ENCODE results near the gene RHEBL1. TPM values are rescaled to one million over a fixed set of nuclear protein-coding genes. Genes with fewer than 3 reads are reported as not detected.
A peak's percentile ranks its signal among the peaks of the same experiment; 100 is the strongest.

Gene RHEBL1
- total and polyA plus RNA-seq, 8 donors: 0.71 to 3.6 (median 2.2) TPM

GRCh38 chr12:49059045-49059298, 10.8 kb downstream of the RHEBL1 start:
- DNase-seq (no peak), ATAC-seq (no peak)
- Histone ChIP-seq H3K36me3 (peaks cover 0 to 13% of the 10 kb centered on the region in 2 donors), H3K27ac (peak overlapping the region; percentile 95 to 97), H3K9me3 (no peaks in the 10 kb centered on the region), H3K4me3 (peak overlapping the region; percentile 93 to 99), H3K27me3 (no peaks in the 10 kb centered on the region), H3K4me1 (peaks cover 24 to 61% of the 10 kb centered on the region in 2 donors)
- intact Hi-C loops (cut with DNase I): no loop called here
- no peak for TF ChIP-seq CTCF (IDR thresholded peaks at IDR 0.05)

- H3K27me3 ChIP-seq: no peaks in the 10 kb centered on the region
- intact Hi-C loops (cut with DNase I): no loop called here
- H3K9me3 ChIP-seq: no peaks in the 10 kb centered on the region
- no peak for TF ChIP-seq CTCF (IDR thresholded peaks at IDR 0.05)
- DNase-seq: no peak
- peak overlapping the region; percentile 95 to 97 for H3K27ac ChIP-seq
- peaks cover 24 to 56% of the 10 kb centered on the region in 2 donors for H3K4me1 ChIP-seq
- H3K4me3 ChIP-seq: peak overlapping the region; percentile 93 to 99
- ATAC-seq: no peak
- H3K36me3 ChIP-seq: peaks cover 0 to 17% of the 10 kb centered on the region in 2 donors
Measured at GRCh38 chr12:49058366-49059044, 11.3 kb downstream of the RHEBL1 start.

GRCh38 chr12:49057888-49058287, 11.9 kb downstream of the RHEBL1 start:
- H3K9me3 ChIP-seq: no peaks in the 10 kb centered on the region
- TF ChIP-seq CTCF (IDR thresholded peaks at IDR 0.05): no peak
- H3K36me3 ChIP-seq: peaks cover 0 to 23% of the 10 kb centered on the region in 2 donors
- no peaks in the 10 kb centered on the region for H3K27me3 ChIP-seq
- H3K27ac ChIP-seq: peak overlapping the region; percentile 95 to 97
- peak overlapping the region; percentile 93 to 99 for H3K4me3 ChIP-seq
- H3K4me1 ChIP-seq: peaks cover 24 to 56% of the 10 kb centered on the region in 2 donors
- ATAC-seq: peak; percentile 44
- intact Hi-C loops (cut with DNase I): no loop called here
- DNase-seq: peak in 2 of 4 donors; percentile 54 to 59

- H3K9me3 ChIP-seq: no peaks in the 10 kb centered on the region
- intact Hi-C loops (cut with DNase I): no loop called here
- no peak for TF ChIP-seq CTCF (IDR thresholded peaks at IDR 0.05)
- H3K27ac ChIP-seq: peak overlapping the region; percentile 63 to 95
- peaks cover 24 to 50% of the 10 kb centered on the region in 2 donors for H3K4me1 ChIP-seq
- DNase-seq (peak in 2 of 4 donors; percentile 59 to 79), ATAC-seq (peak; percentile 54)
- peaks cover 0 to 41% of the 10 kb centered on the region in 2 donors for H3K36me3 ChIP-seq
- peak overlapping the region in 1 of 2 donors; percentile 99 for H3K4me3 ChIP-seq
- no peaks in the 10 kb centered on the region for H3K27me3 ChIP-seq
Measured at GRCh38 chr12:49055978-49056754, 13.6 kb downstream of the RHEBL1 start.

- ATAC-seq: no peak
- Histone ChIP-seq H3K27me3 (no peaks in the 10 kb centered on the region), H3K27ac (no peak overlapping the region), H3K4me3 (no peak overlapping the region), H3K36me3 (peaks cover 0 to 51% of the 10 kb centered on the region in 2 donors), H3K4me1 (peaks cover 24 to 48% of the 10 kb centered on the region in 2 donors), H3K9me3 (no peaks in the 10 kb centered on the region)
- TF ChIP-seq CTCF (IDR thresholded peaks at IDR 0.05): no peak
- DNase-seq: no peak
- intact Hi-C loops (cut with DNase I): no loop called here
Measured at GRCh38 chr12:49055092-49055491, 14.7 kb downstream of the RHEBL1 start.
